Measurements from ENCODE around the gene B4GALNT4.
"Not testable (repeated sequence)": the region's sequence is repeated elsewhere in the genome, so short reads cannot be mapped to it uniquely, and the experiment has no call there.

The B4GALNT4 gene

DNA sequence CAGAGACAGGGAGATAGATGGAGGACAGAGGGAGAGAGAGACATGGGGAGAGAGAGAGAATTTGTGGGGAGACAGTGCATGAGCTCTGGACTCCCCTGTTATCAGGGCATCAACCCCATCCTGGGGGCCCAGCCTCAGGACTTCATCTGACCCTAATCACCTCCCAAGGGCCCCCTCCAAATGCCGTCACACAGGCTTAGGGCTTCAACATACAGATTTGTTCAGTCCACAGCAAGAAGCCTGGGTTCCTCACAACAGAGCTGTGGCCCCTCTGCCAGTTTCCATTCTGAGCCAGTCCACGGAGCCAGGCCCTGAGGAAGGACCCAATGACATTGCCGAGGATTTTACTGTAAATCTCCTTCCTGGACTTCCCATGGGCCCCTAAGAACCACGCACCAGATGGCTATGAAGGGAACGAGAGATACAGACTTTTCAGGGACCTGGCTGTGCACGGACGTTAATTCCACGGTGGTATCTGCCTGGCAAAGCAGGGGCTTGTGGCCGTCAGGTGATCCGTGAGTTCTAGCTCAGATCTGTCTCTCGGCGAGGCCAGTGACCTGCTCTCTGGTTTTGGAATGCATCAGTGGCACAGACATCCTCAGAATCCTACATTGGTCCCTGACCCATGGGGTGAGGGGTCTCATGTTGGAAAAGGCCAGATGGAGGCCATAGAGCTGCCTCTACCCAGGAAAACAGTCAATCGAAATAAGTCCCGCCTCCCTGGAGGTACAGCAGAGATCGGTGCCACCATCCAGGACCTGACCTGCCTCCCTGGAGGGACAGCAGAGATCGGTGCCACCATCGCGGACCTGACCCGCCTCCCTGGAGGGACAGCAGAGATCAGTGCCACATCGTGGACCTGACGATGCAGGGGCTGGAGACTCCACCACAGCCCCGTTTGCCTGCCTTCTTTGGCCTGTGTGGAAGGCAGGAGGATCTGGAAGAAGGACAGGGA, 8.7 kb upstream of the B4GALNT4 start:
- no peak for DNase-seq

GRCh38 chr11:362642-363442, 6.5 kb upstream of the B4GALNT4 start:
- no peak for DNase-seq

GRCh38 chr11:363443-363805, 5.9 kb upstream of the B4GALNT4 start:
- DNase-seq: not testable (repeated sequence)

- DNase-seq: no peak
Observed at GRCh38 chr11:363948-364761, 5.1 kb upstream of the B4GALNT4 start.

DNA sequence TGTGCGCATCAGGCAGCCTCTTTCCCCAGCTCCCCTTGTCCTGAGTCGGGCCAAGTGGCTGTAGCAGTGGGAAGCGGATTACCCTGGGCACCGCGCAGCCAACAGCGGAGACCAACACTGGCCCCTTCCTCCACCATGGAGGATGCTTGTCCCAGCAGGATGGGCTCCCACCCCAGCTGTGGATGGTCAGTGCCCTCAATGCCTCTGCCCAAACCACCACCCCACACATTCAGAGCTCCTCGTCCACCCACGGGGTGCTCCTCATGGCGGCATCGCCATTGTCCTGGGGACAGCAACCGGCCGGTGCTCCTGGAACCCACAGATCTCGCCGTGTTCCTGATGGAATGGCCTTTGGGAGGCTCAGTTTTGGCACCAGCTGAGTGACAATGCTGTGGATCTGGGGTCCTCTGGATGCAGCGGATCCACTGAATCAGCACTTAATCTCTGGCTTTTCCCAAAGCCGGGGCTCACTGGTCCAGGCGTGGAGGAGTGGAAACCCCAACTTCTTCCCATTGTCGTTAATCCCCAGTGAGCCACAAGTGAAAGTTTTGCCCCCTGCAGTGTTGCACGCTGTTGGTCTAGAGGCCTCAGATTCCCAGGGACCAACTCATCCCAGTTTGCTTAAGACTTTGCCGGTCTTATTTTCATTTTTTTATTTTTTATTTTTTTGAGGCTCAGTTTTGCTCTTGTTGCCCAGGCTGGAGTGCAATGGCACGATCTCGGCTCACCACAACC, 4.1 kb upstream of the B4GALNT4 start:
- no peak for DNase-seq

DNA sequence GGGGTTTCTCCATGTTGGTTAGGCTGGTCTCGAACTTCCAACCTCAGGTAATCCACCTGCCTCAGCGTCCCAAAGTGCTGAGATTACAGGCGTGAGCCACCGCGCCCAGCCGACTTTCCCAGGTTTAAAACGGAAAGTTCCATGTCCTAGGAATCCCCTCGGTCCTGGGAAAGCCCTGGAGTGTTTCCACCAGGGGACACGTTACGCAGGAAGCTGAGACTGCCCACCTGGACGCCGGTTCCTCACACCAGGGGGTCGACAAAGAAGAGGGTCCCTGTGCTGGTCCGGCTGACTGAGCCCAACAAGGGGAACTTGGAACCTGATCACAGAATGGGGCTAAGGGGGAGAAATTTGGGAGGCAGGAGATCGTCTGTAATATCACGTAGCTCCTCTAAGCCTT, 3.5 kb upstream of the B4GALNT4 start:
- no peak for DNase-seq

DNA sequence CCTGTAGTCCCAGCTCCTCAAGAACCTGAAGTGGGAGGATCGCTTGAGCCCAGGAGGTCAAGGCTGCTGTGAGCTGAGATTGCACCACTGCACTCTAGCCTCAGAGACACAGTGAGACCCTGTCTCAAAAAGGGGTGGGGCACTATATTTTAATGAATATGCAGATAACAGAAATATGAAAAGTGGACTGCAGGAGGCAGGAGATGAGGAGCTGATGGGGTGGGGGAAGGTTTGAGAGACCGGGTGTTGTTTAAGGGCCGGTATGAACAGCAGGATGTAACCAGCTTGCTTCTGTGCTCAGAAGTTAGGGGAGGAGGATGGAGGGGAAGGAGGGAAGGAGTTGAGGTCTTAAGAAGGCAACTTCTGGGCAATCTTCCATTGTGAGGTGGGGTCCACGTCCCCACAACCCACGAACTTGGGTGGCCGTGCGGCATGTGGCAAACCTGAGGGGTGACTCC, 1.3 kb upstream of the B4GALNT4 start:
- no peak for DNase-seq

DNA sequence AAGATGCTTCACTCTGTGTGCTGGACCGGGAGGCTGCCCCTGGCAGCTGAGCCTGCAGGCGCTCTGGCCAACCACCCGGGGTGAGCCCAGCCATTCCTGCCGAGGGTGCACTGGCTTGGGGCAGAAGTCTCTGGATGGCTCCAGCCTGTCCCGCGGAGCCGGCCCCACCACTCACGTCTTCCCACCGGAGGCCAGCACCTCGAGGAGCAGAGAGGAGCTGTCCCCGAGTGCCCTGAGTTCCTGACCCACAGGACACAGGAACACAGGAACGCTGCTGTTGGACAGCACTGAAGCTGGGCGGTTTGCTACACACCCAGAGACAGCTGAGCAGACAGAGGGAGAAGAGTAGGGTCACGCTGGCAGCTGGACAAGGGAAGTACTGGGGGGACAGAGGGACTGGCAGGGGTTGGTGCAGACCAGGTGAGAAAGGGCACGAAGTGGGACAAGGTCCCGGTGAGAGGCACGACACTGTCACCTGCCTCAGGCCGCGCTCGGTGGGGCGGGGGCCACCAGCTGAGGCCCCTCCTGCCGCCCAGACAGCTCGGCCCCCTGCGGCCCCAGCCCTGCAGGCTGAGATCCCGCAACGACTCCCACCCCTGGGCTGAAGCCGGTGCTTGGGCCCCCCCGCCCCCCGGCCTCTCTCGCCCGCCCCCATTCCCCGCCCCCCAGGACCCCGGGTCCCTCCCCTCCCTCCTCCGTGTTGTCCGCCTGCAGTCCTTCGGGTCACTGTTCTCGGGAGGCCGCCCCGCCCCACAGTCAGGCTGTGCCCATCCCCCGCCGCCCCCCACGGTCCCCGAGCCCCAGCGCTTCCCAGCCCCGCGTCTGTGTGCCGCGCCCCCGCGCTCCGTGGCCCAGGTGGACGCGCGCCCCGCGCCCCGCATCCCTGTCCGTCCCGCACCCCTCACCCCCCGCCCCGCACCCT, 624 bp upstream of the B4GALNT4 start:
- DNase-seq: no peak

DNA sequence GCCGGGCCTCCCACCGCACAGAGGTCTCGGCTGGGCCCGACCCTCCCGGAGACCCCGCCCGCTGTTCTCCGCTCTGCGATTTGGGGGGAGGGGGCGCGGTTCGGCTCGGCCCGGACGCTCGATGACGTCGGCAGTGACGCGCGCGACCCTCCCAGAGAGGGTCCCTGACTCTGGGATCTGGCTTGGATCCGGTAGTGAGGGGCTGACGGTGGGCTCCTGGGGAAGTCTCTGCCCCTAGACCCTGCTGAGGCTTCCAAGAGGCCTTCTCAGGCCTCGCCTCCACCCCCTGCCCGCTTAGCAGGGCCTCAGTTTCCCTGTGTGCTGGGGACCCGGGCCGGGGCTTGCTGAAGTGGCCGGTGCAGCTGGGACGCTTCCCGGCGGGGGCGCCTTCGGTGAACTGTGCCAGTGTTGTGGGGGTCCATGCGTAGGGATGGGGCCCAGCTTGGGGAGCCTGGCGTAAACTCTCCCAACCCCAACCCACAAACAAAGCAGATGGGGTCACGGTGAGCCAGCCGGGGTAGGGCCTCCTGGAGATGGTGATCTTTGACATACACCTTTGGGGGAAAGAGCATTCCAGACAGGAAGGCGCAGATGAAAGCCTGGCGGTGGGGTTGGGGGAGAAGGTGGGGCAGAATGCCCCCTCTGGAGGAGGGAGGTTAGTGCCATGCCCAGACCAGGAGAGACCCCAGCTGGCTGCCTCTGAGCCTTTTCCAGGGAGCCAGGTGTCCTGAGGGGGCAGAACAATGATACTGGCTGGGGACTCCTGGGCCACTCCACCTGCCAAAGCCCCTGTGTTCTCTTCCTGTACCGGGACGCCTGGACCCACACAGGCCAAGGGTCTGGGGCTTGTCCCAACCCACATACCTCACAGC, 1.0 kb downstream of the B4GALNT4 start:
- no peak for DNase-seq

DNA sequence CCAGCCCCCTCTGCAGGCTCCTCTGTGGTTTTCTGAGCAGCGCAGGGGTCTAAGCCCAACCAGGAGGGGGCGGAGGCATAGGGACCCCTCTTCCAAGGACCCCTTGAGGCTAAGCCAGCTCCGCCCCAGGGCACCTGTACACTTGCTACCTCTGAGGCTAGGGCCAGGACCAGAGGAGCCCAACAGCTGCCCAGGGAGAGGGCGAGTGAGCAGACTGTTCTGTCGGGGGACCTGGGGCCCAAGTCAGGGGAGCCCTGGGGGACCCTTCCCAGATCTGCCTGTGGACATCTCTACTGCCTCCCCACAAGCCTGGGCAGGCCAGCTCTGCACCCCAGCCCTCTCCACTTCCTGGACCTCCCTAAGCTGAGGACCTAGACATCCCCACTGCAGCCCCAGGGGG, 1.8 kb downstream of the B4GALNT4 start:
- DNase-seq: no peak

- no peak for DNase-seq
Observed at GRCh38 chr11:371716-372590, 2.7 kb downstream of the B4GALNT4 start.

- no peak for DNase-seq
Observed at GRCh38 chr11:372809-373715, 3.8 kb downstream of the B4GALNT4 start.

DNA sequence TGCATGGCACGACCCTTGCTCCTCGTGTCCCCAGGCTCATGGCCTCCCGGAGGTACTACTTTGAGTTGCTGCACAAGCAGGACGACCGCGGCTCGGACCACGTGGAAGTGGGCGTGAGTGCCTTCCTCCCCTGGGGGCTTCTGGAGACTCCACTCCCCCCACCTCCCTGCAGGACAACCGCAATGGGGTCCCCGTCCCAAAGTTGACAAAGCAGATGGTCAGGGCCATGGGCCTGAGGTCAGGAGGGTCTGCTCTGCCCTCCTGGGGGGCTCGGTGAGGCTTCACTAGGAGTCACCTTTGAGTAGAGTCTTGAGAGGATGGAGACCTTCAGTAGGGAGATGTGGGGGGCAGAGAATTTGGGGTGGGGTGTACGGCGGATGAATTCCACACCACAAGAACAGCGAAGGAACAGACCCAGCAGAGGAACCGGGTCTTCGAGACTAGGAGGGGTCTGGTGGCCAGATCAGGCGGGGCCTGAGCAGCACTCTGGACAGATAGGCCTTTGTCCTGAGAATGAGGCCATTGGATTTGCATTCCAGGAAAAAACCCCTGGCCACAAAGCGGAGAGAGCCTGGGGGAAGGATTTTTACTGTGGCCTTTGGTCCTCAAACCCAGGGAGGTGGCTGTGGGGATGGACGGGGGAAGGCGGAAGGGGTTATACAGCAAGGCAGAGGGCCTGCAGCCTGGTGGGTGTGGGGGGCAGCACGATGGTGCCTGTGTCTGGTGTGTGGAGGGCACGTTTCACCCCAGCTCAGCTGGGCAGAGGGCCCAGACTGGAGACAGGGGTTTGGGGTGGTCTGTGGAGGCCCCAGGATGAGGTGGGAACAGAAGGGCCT, 4.6 kb downstream of the B4GALNT4 start:
- no peak for DNase-seq

DNA sequence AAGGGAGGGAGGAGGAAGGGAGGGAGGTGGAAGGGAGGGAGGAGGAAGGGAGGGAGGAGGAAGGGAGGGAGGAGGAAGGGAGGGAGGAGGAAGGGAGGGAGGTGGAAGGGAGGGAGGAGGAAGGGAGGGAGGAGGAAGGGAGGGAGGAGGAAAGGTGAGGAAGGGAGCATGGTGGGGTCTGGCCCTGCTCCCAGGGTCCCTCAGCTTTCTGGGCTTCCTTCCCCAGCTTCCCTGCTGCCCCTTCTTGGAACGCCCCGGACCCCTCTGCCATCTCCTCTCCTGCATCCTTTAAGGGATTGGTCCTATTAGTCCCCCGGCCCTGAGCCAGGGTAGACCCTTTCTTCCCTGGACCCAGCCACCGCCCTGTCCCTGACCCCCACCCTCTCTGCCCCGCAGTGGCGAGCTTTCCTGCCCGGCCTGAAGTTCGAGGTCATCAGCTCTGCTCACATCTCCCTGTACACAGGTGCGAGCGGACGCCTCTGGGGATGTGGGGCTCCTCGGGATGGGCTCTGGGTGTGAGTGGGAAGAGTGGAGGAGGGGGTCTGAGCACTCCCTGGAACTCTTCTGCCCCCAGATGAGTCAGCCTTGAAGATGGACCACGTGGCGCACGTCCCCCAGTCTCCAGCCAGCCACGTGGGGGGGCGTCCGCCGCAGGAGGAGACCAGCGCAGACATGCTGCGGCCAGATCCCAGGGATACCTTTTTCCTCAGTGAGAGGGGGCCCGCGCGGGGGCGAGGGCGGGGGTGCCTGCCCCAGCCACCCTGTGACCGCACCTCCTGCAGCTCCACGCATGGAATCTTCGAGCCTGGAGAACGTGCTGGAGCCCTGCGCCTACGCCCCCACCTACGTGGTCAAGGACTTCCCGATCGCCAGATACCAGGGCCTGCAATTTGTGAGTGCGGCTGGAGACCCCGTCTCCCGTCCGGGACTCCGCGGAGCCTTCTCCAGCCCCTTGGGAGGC, 6.0 kb downstream of the B4GALNT4 start:
- DNase-seq: no peak

DNA sequence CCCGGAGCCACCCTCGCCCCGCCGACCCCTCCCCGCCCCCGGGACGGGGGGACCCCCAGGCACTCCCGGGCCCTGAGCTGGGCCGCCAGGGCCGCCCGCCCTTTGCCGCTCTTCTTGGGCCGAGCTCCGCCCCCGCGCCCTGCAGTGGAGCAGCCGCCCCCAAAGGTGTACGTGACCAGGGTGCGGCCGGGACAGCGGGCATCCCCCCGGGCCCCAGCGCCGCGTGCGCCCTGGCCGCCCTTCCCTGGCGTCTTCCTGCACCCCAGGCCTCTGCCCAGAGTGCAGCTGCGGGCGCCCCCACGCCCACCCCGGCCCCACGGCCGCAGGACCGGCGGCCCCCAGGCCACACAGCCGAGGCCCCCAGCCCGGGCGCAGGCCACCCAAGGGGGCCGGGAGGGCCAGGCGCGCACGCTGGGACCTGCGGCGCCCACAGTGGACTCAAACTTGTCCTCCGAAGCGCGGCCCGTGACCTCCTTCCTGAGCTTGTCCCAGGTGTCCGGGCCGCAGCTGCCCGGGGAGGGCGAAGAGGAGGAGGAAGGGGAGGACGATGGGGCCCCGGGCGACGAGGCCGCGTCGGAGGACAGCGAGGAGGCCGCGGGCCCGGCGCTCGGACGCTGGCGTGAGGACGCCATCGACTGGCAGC, 7.4 kb downstream of the B4GALNT4 start:
- DNase-seq: no peak
